K562 (cell line): Measurements from ENCODE around the gene WDR86. TPM values are rescaled to one million over a fixed set of nuclear protein-coding genes. Genes with fewer than 3 reads are reported as not detected.

ENCODE experiments used
- ATAC-seq: fragments of 200-7000 bp; cut with Tn5 transposase; 3 replicates; pipeline ENCODE4 v1.9.1; 2020; ENCODE audit warnings: moderate library complexity
- BruUV-seq: library from RNA; stranded (reverse); fragments of 400-500 nt; replicated peaks from 2 replicates; lab custom pipeline; 2021; lab: Mats Ljungman, UMichigan
- CTCF ChIA-PET: fragments of 300-600 bp; formaldehyde crosslinking; extraction: SDS; loops from one replicate; lab custom pipeline; 2021; ENCODE audit warnings: low intra/inter-chr PET ratio; lab: Yijun Ruan, JAX
- POLR2A ChIA-PET: fragments of 300-600, 350-650 bp; sonication (Branson Sonifier 250); formaldehyde crosslinking; extraction: SDS; loops from one replicate; lab custom pipeline; 2021; ENCODE audit warnings: antibody characterized with exemption, inconsistent platforms; lab: Yijun Ruan, JAX
- DNase-seq, 4 experiments: peaks; one replicate each; pipeline versions ENCODE4 v3.0.0 to v3.0.0-alpha.2; 2011 to 2018; ENCODE audit warnings: low spot score in 3 of 4, mixed read lengths in 3 of 4; ENCODE audit errors: extremely low read depth in 1 of 4
- FAIRE-seq: peaks from 2 replicates; lab custom pipeline; 2011; peaks lifted over from hg19 to GRCh38; lab: Jason Lieb, UNC
- H2AFZ ChIP-seq: 2 replicates; pipeline ENCODE4 v1.6.0; 2011; ENCODE audit warnings: low read depth, low read length, control low read depth, inconsistent platforms
- H3K27ac ChIP-seq: fragments of 200-600 bp; 3 replicates; pipeline ENCODE4 v1.8.0; 2011; ENCODE audit warnings: low read depth, mild to moderate bottlenecking, control low read depth, inconsistent platforms, low read length, moderate library complexity, mixed read lengths; ENCODE audit errors: extremely low read depth
- H3K27me3 ChIP-seq, 2 experiments: fragments of 300-600 bp in 1 of 2; 2 replicates in 1 of 2; 3 replicates in 1 of 2; pipeline versions ENCODE4 v1.6.0 to v1.8.0; 2011; ENCODE audit warnings: inconsistent platforms in 2 of 2, low read length in 2 of 2, mild to moderate bottlenecking in 1 of 2, mixed read lengths in 1 of 2, moderate library complexity in 1 of 2; ENCODE audit not compliant: control insufficient read depth in 2 of 2, insufficient read depth in 2 of 2
- H3K36me3 ChIP-seq: fragments of 300-600 bp; 3 replicates; pipeline ENCODE4 v1.8.0; 2011; ENCODE audit warnings: mild to moderate bottlenecking, low read length, inconsistent platforms; ENCODE audit not compliant: control insufficient read depth, insufficient read depth
- H3K4me1 ChIP-seq, 2 experiments: fragments of 200-600 bp in 1 of 2; replicated peaks in 1 of 2; 2 replicates in 1 of 2; 3 replicates in 1 of 2; pipeline versions ENCODE4 v1.5.1 to v1.8.0; 2011; ENCODE audit warnings: inconsistent platforms in 2 of 2, low read length in 2 of 2, mild to moderate bottlenecking in 1 of 2, mixed read lengths in 1 of 2, moderate library complexity in 1 of 2; ENCODE audit not compliant: control insufficient read depth in 2 of 2, insufficient read depth in 2 of 2
- H3K4me2 ChIP-seq: 2 replicates; pipeline ENCODE4 v1.6.1; 2011; ENCODE audit warnings: low read length, control low read depth, inconsistent platforms, mixed read lengths; ENCODE audit not compliant: insufficient read depth
- H3K4me3 ChIP-seq: fragments of 200-600 bp; sonication (generic), shearing (Covaris generic); 2 replicates; pipeline ENCODE4 v1.5.1; 2016; ENCODE audit warnings: control low read depth, inconsistent platforms
- H3K79me2 ChIP-seq: fragments of 200-600 bp; 3 replicates; pipeline ENCODE4 v1.8.0; 2011; ENCODE audit warnings: low read length, inconsistent platforms; ENCODE audit not compliant: control insufficient read depth, insufficient read depth
- H3K9ac ChIP-seq, 2 experiments: 2 replicates each; pipeline versions ENCODE4 v1.6.0 to v1.6.1; 2011; ENCODE audit warnings: low read depth in 2 of 2, low read length in 2 of 2, control low read depth in 1 of 2, inconsistent platforms in 1 of 2, mild to moderate bottlenecking in 1 of 2, mixed read lengths in 1 of 2; ENCODE audit not compliant: insufficient read depth in 1 of 2
- H3K9me1 ChIP-seq: one replicate; pipeline ENCODE4 v1.6.0; 2011; ENCODE audit warnings: inconsistent platforms, mild to moderate bottlenecking, low read length, moderate library complexity; ENCODE audit not compliant: control insufficient read depth, insufficient read depth
- H3K9me3 ChIP-seq: replicated peaks from 2 replicates; pipeline ENCODE4 v1.5.1; 2011; ENCODE audit warnings: low read depth, low read length, inconsistent platforms; ENCODE audit not compliant: control insufficient read depth, insufficient read depth
- H4K20me1 ChIP-seq: replicated peaks from 2 replicates; pipeline ENCODE4 v1.6.1; 2011; ENCODE audit warnings: low read length, inconsistent platforms, mixed read lengths; ENCODE audit not compliant: control insufficient read depth, insufficient read depth
- MEIS2 ChIP-seq: fragments of 450-650 bp; IDR thresholded peaks from 2 replicates; pipeline ENCODE4 v1.6.1; 2014; ENCODE audit warnings: mild to moderate bottlenecking; ENCODE audit not compliant: partially characterized antibody
- PTRF ChIP-seq: fragments of 450-650 bp; IDR thresholded peaks from 2 replicates; pipeline ENCODE4 v1.6.1; 2016; ENCODE audit warnings: mild to moderate bottlenecking, missing genetic modification characterization, missing compliant biosample characterization
- whole genome bisulfite sequencing: fragments of 100-300 bp; shearing (Covaris generic); methylation state at CpG from one replicate; pipeline ENCODE4 v1.1.6; 2016; ENCODE audit warnings: low coverage, mixed read lengths; ENCODE audit not compliant: insufficient coverage; ENCODE audit errors: missing lambda C conversion rate; 5-methylcytosine and 5-hydroxymethylcytosine counted together
- in situ Hi-C: fragments of 300-500 bp; cut with MboI; formaldehyde crosslinking; loops from 4 replicates; pipeline ENCODE4 v1.15.0; 2018; ENCODE audit warnings: inconsistent platforms, mixed read lengths
- intact Hi-C: fragments of 100-400 bp; cut with micrococcal nuclease; formaldehyde crosslinking; loops from 2 replicates; pipeline ENCODE4 v1.14.2; 2022
- polyA plus RNA-seq, 8 experiments: library from polyadenylated mRNA; depleted of rRNA in 4 of 8; stranded (reverse) in 5 of 8; unstranded in 3 of 8; fragments of >200 nt; fragmentation: Nextera tagmentation in 2 of 8; fragmentation: Illumina TruSeq in 1 of 8; extraction: Ambion mirVana in 2 of 8; extraction: Trizol in 1 of 8; gene quantifications; 2 replicates each; pipeline versions ENCODE4 v1.2.1 to v1.2.3, GENCODE V29; 2011 to 2014; ENCODE audit warnings: inconsistent platforms in 1 of 8, missing spikeins in 1 of 8
- total RNA-seq, 7 experiments: library from RNA; depleted of rRNA in 6 of 7; stranded (reverse); fragments of >200 nt in 6 of 7; fragmentation: Illumina TruSeq in 2 of 7; extraction: Trizol in 2 of 7; gene quantifications; 2 replicates each; pipeline versions ENCODE4 v1.2.1 to v1.2.3, GENCODE V29; 2011 to 2021; ENCODE audit warnings: low replicate concordance in 1 of 7
- TF ChIP-seq, protein P1 (sequence below): fragments of 450-650 bp; IDR thresholded peaks from 2 replicates; pipeline ENCODE4 v1.6.1; 2016

The WDR86 gene
- total and polyA plus RNA-seq, 9 of the 15 experiments (the other 6 are each of a cell fraction or from before 2014, with no cell fraction given) = 0.24 TPM; not detected in 8

DNA sequence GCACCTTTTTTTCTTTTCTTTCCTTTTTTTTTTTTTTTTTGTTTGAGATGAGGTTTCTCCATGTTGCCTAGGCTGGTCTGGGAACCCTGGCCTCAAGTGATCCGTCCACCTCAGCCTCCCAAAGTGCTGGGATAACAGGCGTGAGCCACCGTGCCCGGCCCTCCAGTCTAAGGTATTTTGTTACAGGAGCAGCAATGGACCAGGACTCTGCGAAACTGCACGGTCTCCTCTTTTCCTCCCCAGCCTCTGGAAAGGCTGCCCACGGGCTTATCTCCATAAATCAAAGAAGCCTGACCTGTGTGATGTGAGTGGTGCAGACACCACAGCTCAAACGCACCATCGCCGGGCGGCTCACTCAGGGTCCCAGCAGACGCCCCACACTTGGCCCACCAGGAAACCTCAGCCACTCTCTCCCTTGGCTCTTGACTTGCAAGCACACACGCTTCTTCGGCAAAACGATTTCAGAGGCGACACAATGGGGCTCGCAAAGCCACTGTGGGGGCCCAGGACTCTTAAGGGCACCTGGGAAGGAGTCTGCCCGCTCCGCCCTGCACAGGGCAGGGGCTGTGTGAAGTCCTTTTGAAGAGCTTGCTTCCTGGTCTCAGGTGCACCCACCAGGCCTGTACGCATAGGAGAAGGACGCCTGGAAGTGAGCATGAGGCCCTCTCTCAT is 20.6 kb downstream of the WDR86 start:
- BruUV-seq = no TSS peak
- FAIRE-seq = no peak

More for the DNA sequence above, 20.6 kb downstream of the WDR86 start:
- in situ Hi-C loops = no loop called here
- ChIA-PET CTCF (interaction anchor here (0.6 kb wide), 1 partner anchor 635 kb away, joined by 4 read pairs; no protein-coding TSS in a partner anchor), POLR2A (interaction anchor here (0.7 to 1.2 kb wide), 2 partner anchors 11 to 73 kb away, joined by 3 to 4 read pairs; no protein-coding TSS in a partner anchor)
- H3K9me1 ChIP-seq = no peaks in the 10 kb centered on the region
- peaks cover 13 to 75% of the 10 kb centered on the region in 2 experiments; a peak in 4 of 5 replicates for H3K27me3 ChIP-seq
- H2AFZ ChIP-seq = no peak overlapping the region
- no peak overlapping the region for H3K4me2 ChIP-seq
- no peak for ATAC-seq
- H3K27ac ChIP-seq = no peak overlapping the region
- intact Hi-C loops = no loop called here
- 46% methylated on average over 20 of the region's 21 CpGs for WGBS
- TF ChIP-seq MEIS2 (peak; percentile 17), PTRF (tag) (no peak)
- TF ChIP-seq, protein P1, sequence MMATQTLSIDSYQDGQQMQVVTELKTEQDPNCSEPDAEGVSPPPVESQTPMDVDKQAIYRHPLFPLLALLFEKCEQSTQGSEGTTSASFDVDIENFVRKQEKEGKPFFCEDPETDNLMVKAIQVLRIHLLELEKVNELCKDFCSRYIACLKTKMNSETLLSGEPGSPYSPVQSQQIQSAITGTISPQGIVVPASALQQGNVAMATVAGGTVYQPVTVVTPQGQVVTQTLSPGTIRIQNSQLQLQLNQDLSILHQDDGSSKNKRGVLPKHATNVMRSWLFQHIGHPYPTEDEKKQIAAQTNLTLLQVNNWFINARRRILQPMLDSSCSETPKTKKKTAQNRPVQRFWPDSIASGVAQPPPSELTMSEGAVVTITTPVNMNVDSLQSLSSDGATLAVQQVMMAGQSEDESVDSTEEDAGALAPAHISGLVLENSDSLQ = peak; percentile 21; the same call in 1 of the 2 replicates
- no peak overlapping the region for H3K4me3 ChIP-seq
- H3K9me3 ChIP-seq = no peaks in the 10 kb centered on the region
- H3K79me2 ChIP-seq = no peaks in the 10 kb centered on the region
- H4K20me1 ChIP-seq = 0 out of 2 replicates have a peak, but pooled peaks cover 5% of the 10 kb centered on the region
- peak overlapping the region in 1 of 2 experiments; percentile 53; a peak in 2 of 4 replicates for H3K9ac ChIP-seq
- peaks cover 25 to 72% of the 10 kb centered on the region in 2 experiments for H3K4me1 ChIP-seq
- DNase-seq = no peak
- no peaks in the 10 kb centered on the region for H3K36me3 ChIP-seq
